Esophagus (tissue), 2 donors: ENCODE results near the gene ZFP36L1. TPM values are rescaled to one million over a fixed set of nuclear protein-coding genes. Genes with fewer than 3 reads are reported as not detected.

Source experiments
- H3K27ac ChIP-seq, 2 donors: one replicate each; pipeline ENCODE4 v1.5.1; 2013; ENCODE audit warnings: low read depth in 2 of 2, mild to moderate bottlenecking in 2 of 2, inconsistent platforms in 1 of 2, low read length in 1 of 2, moderate library complexity in 1 of 2
- H3K27me3 ChIP-seq, 2 donors: one replicate each; pipeline ENCODE4 v1.6.1; 2013; ENCODE audit warnings: low read length in 2 of 2, control low read depth in 1 of 2, mild to moderate bottlenecking in 1 of 2; ENCODE audit not compliant: insufficient read depth in 2 of 2, control insufficient read depth in 1 of 2
- H3K36me3 ChIP-seq, 2 donors: one replicate each; pipeline ENCODE4 v1.6.1; 2013; ENCODE audit warnings: low read length in 1 of 2; ENCODE audit not compliant: control insufficient read depth in 2 of 2, insufficient read depth in 2 of 2
- H3K4me1 ChIP-seq, 2 donors: one replicate each; pipeline ENCODE4 v1.6.1; 2013; ENCODE audit warnings: low read length in 1 of 2; ENCODE audit not compliant: control insufficient read depth in 2 of 2, insufficient read depth in 2 of 2
- H3K4me3 ChIP-seq, 2 donors: one replicate each; pipeline ENCODE4 v1.5.1; 2013; ENCODE audit warnings: low read length in 2 of 2, mild to moderate bottlenecking in 2 of 2, low read depth in 1 of 2, moderate library complexity in 1 of 2
- H3K9me3 ChIP-seq, 2 donors: one replicate each; pipeline ENCODE4 v1.6.1; 2013; ENCODE audit warnings: mild to moderate bottlenecking in 2 of 2, low read depth in 1 of 2, low read length in 1 of 2, moderate library complexity in 1 of 2; ENCODE audit not compliant: control insufficient read depth in 2 of 2, insufficient read depth in 1 of 2
- WGBS, 2 donors: extraction: QIAGEN DNeasy Blood & Tissue Kit; methylation state at CpG; one replicate each; pipeline ENCODE4 v1.1.7; 2013; 5-methylcytosine and 5-hydroxymethylcytosine counted together
- polyA plus RNA-seq, 2 donors: library from polyadenylated mRNA; stranded (reverse); fragments of 200-250 nt; gene quantifications; one replicate each; pipeline ENCODE4 v1.2.3, GENCODE V29; 2013
- donor health status: healthy with polysubstance abuse.
- donor health status: Bipolar disorder and iron deficiency.

Gene ZFP36L1
- polyA plus RNA-seq, 2 donors = 58.8 to 84.0 TPM

GRCh38 chr14:68824517-68825347 lies 31.9 kb upstream of the ZFP36L1 start:
- no peaks in the 10 kb centered on the region for H3K9me3 ChIP-seq
- H3K36me3 ChIP-seq = no peaks in the 10 kb centered on the region
- no peak overlapping the region for H3K4me3 ChIP-seq
- peaks cover 8 to 23% of the 10 kb centered on the region in 2 donors for H3K4me1 ChIP-seq
- H3K27ac ChIP-seq = no peak overlapping the region
- no peaks in the 10 kb centered on the region for H3K27me3 ChIP-seq
- WGBS, 2 donors = 38 to 46% methylated on average over 11 of the region's 11 CpGs

GRCh38 chr14:68824207-68824516 lies 31.3 kb upstream of the ZFP36L1 start:
- Histone ChIP-seq H3K9me3 (no peaks in the 10 kb centered on the region), H3K27me3 (no peaks in the 10 kb centered on the region), H3K4me1 (peaks cover 8 to 23% of the 10 kb centered on the region in 2 donors), H3K27ac (no peak overlapping the region), H3K4me3 (no peak overlapping the region), H3K36me3 (no peaks in the 10 kb centered on the region)
- 98 to 100% methylated on average over 1 of the region's 1 CpG for WGBS, 2 donors

- Histone ChIP-seq H3K27me3 (no peaks in the 10 kb centered on the region), H3K9me3 (no peaks in the 10 kb centered on the region), H3K36me3 (no peaks in the 10 kb centered on the region), H3K27ac (no peak overlapping the region), H3K4me3 (no peak overlapping the region), H3K4me1 (peaks cover 8 to 23% of the 10 kb centered on the region in 2 donors)
- WGBS, 2 donors = 92 to 96% methylated on average over 8 of the region's 8 CpGs
Observed at GRCh38 chr14:68823434-68824206, 30.8 kb upstream of the ZFP36L1 start.

GRCh38 chr14:68822926-68823325 lies 30.1 kb upstream of the ZFP36L1 start:
- Histone ChIP-seq H3K4me1 (peaks cover 8 to 23% of the 10 kb centered on the region in 2 donors), H3K36me3 (no peaks in the 10 kb centered on the region), H3K27me3 (no peaks in the 10 kb centered on the region), H3K9me3 (no peaks in the 10 kb centered on the region), H3K4me3 (no peak overlapping the region), H3K27ac (no peak overlapping the region)
- WGBS, 2 donors = 53 to 70% methylated on average over 4 of the region's 4 CpGs

- no peaks in the 10 kb centered on the region for H3K27me3 ChIP-seq
- no peak overlapping the region for H3K4me3 ChIP-seq
- WGBS, 2 donors = 71 to 79% methylated on average over 4 of the region's 4 CpGs
- H3K4me1 ChIP-seq = peaks cover 8 to 23% of the 10 kb centered on the region in 2 donors
- no peaks in the 10 kb centered on the region for H3K36me3 ChIP-seq
- no peaks in the 10 kb centered on the region for H3K9me3 ChIP-seq
- peak overlapping the region in 1 of 2 donors; percentile 47 for H3K27ac ChIP-seq
Observed at GRCh38 chr14:68822132-68822651, 29.3 kb upstream of the ZFP36L1 start.

GRCh38 chr14:68820999-68821683 lies 28.3 kb upstream of the ZFP36L1 start:
- no peaks in the 10 kb centered on the region for H3K36me3 ChIP-seq
- no peaks in the 10 kb centered on the region for H3K27me3 ChIP-seq
- 82 to 84% methylated on average over 18 of the region's 18 CpGs for WGBS, 2 donors
- H3K4me3 ChIP-seq = no peak overlapping the region
- no peaks in the 10 kb centered on the region for H3K9me3 ChIP-seq
- H3K4me1 ChIP-seq = peaks cover 8 to 24% of the 10 kb centered on the region in 2 donors
- H3K27ac ChIP-seq = peak overlapping the region in 1 of 2 donors; percentile 34

GRCh38 chr14:68820536-68820935 lies 27.7 kb upstream of the ZFP36L1 start:
- H3K9me3 ChIP-seq = no peaks in the 10 kb centered on the region
- peak overlapping the region in 1 of 2 donors; percentile 93 for H3K27ac ChIP-seq
- WGBS, 2 donors = 67 to 68% methylated on average over 4 of the region's 4 CpGs
- no peak overlapping the region for H3K4me3 ChIP-seq
- H3K36me3 ChIP-seq = no peaks in the 10 kb centered on the region
- H3K4me1 ChIP-seq = peaks cover 8 to 30% of the 10 kb centered on the region in 2 donors
- H3K27me3 ChIP-seq = no peaks in the 10 kb centered on the region

- Histone ChIP-seq H3K4me1 (peaks cover 8 to 33% of the 10 kb centered on the region in 2 donors), H3K4me3 (no peak overlapping the region), H3K27me3 (no peaks in the 10 kb centered on the region), H3K36me3 (no peaks in the 10 kb centered on the region), H3K9me3 (no peaks in the 10 kb centered on the region), H3K27ac (peak overlapping the region; percentile 58 to 93)
- 86 to 92% methylated on average over 9 of the region's 9 CpGs for WGBS, 2 donors
Observed at GRCh38 chr14:68820119-68820518, 27.3 kb upstream of the ZFP36L1 start.

- 33 to 36% methylated on average over 10 of the region's 10 CpGs for WGBS, 2 donors
- Histone ChIP-seq H3K9me3 (no peaks in the 10 kb centered on the region), H3K27me3 (no peaks in the 10 kb centered on the region), H3K36me3 (no peaks in the 10 kb centered on the region), H3K4me1 (peaks cover 8 to 36% of the 10 kb centered on the region in 2 donors), H3K4me3 (no peak overlapping the region), H3K27ac (peak overlapping the region; percentile 62 to 93)
Observed at GRCh38 chr14:68819260-68819691, 26.4 kb upstream of the ZFP36L1 start.
